HG02840 (cell line): ENCODE results near the gene NFE2.
"Not testable (repeated sequence)": the region's sequence is repeated elsewhere in the genome, so short reads cannot be mapped to it uniquely, and the experiment has no call there.

Experiments
- ATAC-seq: cut with Tn5 transposase; IDR thresholded peaks from one replicate; pipeline ENCODE4 v1.9.1; 2021; ENCODE audit warnings: mild to moderate bottlenecking, moderate library complexity, moderate number of reproducible peaks; ENCODE audit not compliant: unreplicated experiment, low FRiP score

NFE2 gene

GRCh38 chr12:54284070-54284780 lies 16.6 kb downstream of the NFE2 start:
- not testable (repeated sequence) for ATAC-seq

GRCh38 chr12:54282949-54283593 lies 17.7 kb downstream of the NFE2 start:
- ATAC-seq = no peak

- ATAC-seq = not testable (repeated sequence)
Observed at GRCh38 chr12:54281694-54282093, 19.1 kb downstream of the NFE2 start.

- ATAC-seq = not testable (repeated sequence)
Observed at GRCh38 chr12:54281261-54281638, 19.6 kb downstream of the NFE2 start.

GRCh38 chr12:54280468-54281260 lies 20.2 kb downstream of the NFE2 start, which contains the start of gene HNRNPA1:
HNRNPA1 (plus strand) TSS chr12:54280726; CDS start chr12:54280808, 82 bp downstream.
- ATAC-seq = peak; percentile 89

GRCh38 chr12:54279632-54280467 lies 21.0 kb downstream of the NFE2 start, which contains the start of gene CBX5:
CBX5 (minus strand) TSS chr12:54280122; CDS start chr12:54257650, 22,472 bp downstream.
- ATAC-seq = peak; percentile 60

GRCh38 chr12:54279227-54279631 lies 21.6 kb downstream of the NFE2 start:
- no peak for ATAC-seq

GRCh38 chr12:54277823-54278276 lies 23.0 kb downstream of the NFE2 start:
- no peak for ATAC-seq

GRCh38 chr12:54276368-54276767 lies 24.4 kb downstream of the NFE2 start:
- ATAC-seq = no peak

GRCh38 chr12:54273981-54274380 lies 26.8 kb downstream of the NFE2 start:
- no peak for ATAC-seq

- no peak for ATAC-seq
Observed at GRCh38 chr12:54272214-54272613, 28.6 kb downstream of the NFE2 start.

GRCh38 chr12:54270345-54270744 lies 30.5 kb downstream of the NFE2 start:
- no peak for ATAC-seq

GRCh38 chr12:54266852-54267251 lies 34.0 kb downstream of the NFE2 start:
- ATAC-seq = no peak

GRCh38 chr12:54265364-54265812 lies 35.4 kb downstream of the NFE2 start:
- no peak for ATAC-seq

- ATAC-seq = no peak
Observed at GRCh38 chr12:54262403-54262925, 38.4 kb downstream of the NFE2 start.

GRCh38 chr12:54261815-54262402 lies 38.9 kb downstream of the NFE2 start:
- no peak for ATAC-seq

GRCh38 chr12:54259194-54260011 lies 41.4 kb downstream of the NFE2 start:
- ATAC-seq = peak; percentile 75

GRCh38 chr12:54258201-54258681 lies 42.6 kb downstream of the NFE2 start:
- no peak for ATAC-seq
